Measurements from ENCODE around the gene MEGF11. TPM values are rescaled to one million over a fixed set of nuclear protein-coding genes. Genes with fewer than 3 reads are reported as not detected.

Gene MEGF11
- polyA plus RNA-seq, 2 of the 4 experiments (the other 2 are of a cell fraction), result 0.25 to 0.31 TPM

- Histone ChIP-seq H3K9me3 (no peaks in the 10 kb centered on the region), H3K4me3 (no peak overlapping the region), H3K4me2 (no peak overlapping the region), H3K27ac (no peak overlapping the region), H3K4me1 (peaks cover 12% of the 10 kb centered on the region)
- 83% methylated on average over 10 of the region's 10 CpGs for WGBS (ENCODE audit: missing lambda C conversion rate)
- DNase-seq (ENCODE audit: low read depth in 1 of 2, low spot score in 1 of 2), result no peak
- CTCF ChIA-PET, result interaction anchor here (0.8 to 1.6 kb wide), 8 partner anchors 11 to 150 kb away, joined by 3 to 4 read pairs (median 3); no protein-coding TSS in a partner anchor
- POLR2A ChIA-PET, result no interaction called here
- ATAC-seq, result no peak
- no peak for TF ChIP-seq BCL3 (IDR thresholded peaks at IDR 0.05)
- TF ChIP-seq FOXS1 (CRISPR knock-in tag; IDR thresholded peaks at IDR 0.05), result no peak
- no peak for TF ChIP-seq ZSCAN20 (CRISPR knock-in tag; IDR thresholded peaks at IDR 0.05)
- TF ChIP-seq HMGXB4 (CRISPR knock-in tag; IDR thresholded peaks at IDR 0.05; ENCODE audit: borderline replicate concordance), result no peak
- TF ChIP-seq HOXA7 (CRISPR knock-in tag; IDR thresholded peaks at IDR 0.05), result no peak
- no peak for TF ChIP-seq REST (IDR thresholded peaks at IDR 0.05)
- no peak for TF ChIP-seq KDM5A (IDR thresholded peaks at IDR 0.05)
- no peak for TF ChIP-seq SREBF2 (IDR thresholded peaks at IDR 0.05)
- no peak for TF ChIP-seq PHF8 (IDR thresholded peaks at IDR 0.05; ENCODE audit: borderline replicate concordance, low read depth)
- TF ChIP-seq CTCF (IDR thresholded peaks at IDR 0.05), result no peak
- TF ChIP-seq MAZ (IDR thresholded peaks at IDR 0.05; ENCODE audit: borderline replicate concordance, low read depth, low read length), result no peak
- TF ChIP-seq MAFK (IDR thresholded peaks at IDR 0.05; ENCODE audit: partially characterized antibody), result no peak
- no peak for TF ChIP-seq HOXB13 (CRISPR knock-in tag; IDR thresholded peaks at IDR 0.05; ENCODE audit: low read depth)
- no peak for TF ChIP-seq PBX3 (IDR thresholded peaks at IDR 0.05)
- no peak for TF ChIP-seq MYC (IDR thresholded peaks at IDR 0.05; ENCODE audit: borderline replicate concordance, low read length)
- no peak for FAIRE-seq
Observed at GRCh38 chr15:66084704-66085103, 168.8 kb downstream of the MEGF11 start.
